CD4-positive, alpha-beta T cell treated with Interleukin-10 for 1 hour (primary cell): ENCODE results near the gene C16orf89.
"Not testable (repeated sequence)": the region's sequence is repeated elsewhere in the genome, so short reads cannot be mapped to it uniquely, and the experiment has no call there.

Experiments
- DNase-seq: peaks from one replicate; pipeline ENCODE4 v3.0.0-alpha.2; 2020

The C16orf89 gene

GRCh38 chr16:5059386-5060072 lies 6.2 kb downstream of the C16orf89 start:
- DNase-seq = no peak

- DNase-seq = no peak
Measured at GRCh38 chr16:5058476-5058875, 7.3 kb downstream of the C16orf89 start.

- peak; percentile 47 for DNase-seq
Measured at GRCh38 chr16:5056352-5056751, 9.4 kb downstream of the C16orf89 start.

GRCh38 chr16:5054876-5055865 lies 10.6 kb downstream of the C16orf89 start:
- no peak for DNase-seq

GRCh38 chr16:5046914-5047313 lies 18.8 kb downstream of the C16orf89 start:
- no peak for DNase-seq

- no peak for DNase-seq
Measured at GRCh38 chr16:5045499-5046115, 20.1 kb downstream of the C16orf89 start.

- DNase-seq = not testable (repeated sequence)
Measured at GRCh38 chr16:5044581-5044980, 21.2 kb downstream of the C16orf89 start.

- DNase-seq = no peak
Measured at GRCh38 chr16:5044011-5044540, 21.7 kb downstream of the C16orf89 start.

- no peak for DNase-seq
Measured at GRCh38 chr16:5042574-5043171, 23.1 kb downstream of the C16orf89 start.

- DNase-seq = no peak
Measured at GRCh38 chr16:5041600-5042133, 24.1 kb downstream of the C16orf89 start.

- DNase-seq = no peak
Measured at GRCh38 chr16:5040451-5040850, 25.3 kb downstream of the C16orf89 start.

GRCh38 chr16:5036228-5037156 lies 29.3 kb downstream of the C16orf89 start:
- no peak for DNase-seq

GRCh38 chr16:5035909-5036227 lies 29.9 kb downstream of the C16orf89 start:
- no peak for DNase-seq

GRCh38 chr16:5034167-5034523 lies 31.6 kb downstream of the C16orf89 start:
- DNase-seq = no peak

- DNase-seq = peak; percentile 85
Measured at GRCh38 chr16:5033256-5034166, 32.2 kb downstream of the C16orf89 start, which contains the start of gene NAGPA. TSS of gene NAGPA (minus strand) at chr16:5033935. CDS start at chr16:5033914, 21 bp downstream.

GRCh38 chr16:5032748-5033167 lies 33.0 kb downstream of the C16orf89 start:
- no peak for DNase-seq

- DNase-seq = no peak
Measured at GRCh38 chr16:5031601-5032000, 34.2 kb downstream of the C16orf89 start.

GRCh38 chr16:5030251-5030870 lies 35.4 kb downstream of the C16orf89 start:
- no peak for DNase-seq

- DNase-seq = no peak
Measured at GRCh38 chr16:5028950-5029475, 36.7 kb downstream of the C16orf89 start.
